OCI-LY7 (cell line): Measurements from ENCODE around the gene TMBIM1. TPM values are rescaled to one million over a fixed set of nuclear protein-coding genes. Genes with fewer than 3 reads are reported as not detected.

Experiments
- Bru-seq: library from RNA; stranded (reverse); fragments of 400-500 nt; gene quantifications from one replicate; lab custom pipeline; 2021; lab: Mats Ljungman, UMichigan
- BruChase-seq, 2 experiments: library from RNA; stranded (reverse); fragments of 400-500 nt; gene quantifications; one replicate each; lab custom pipeline; 2021; lab: Mats Ljungman, UMichigan
- BruUV-seq: library from RNA; stranded (reverse); fragments of 400-500 nt; replicated peaks from 2 replicates; lab custom pipeline; 2021; lab: Mats Ljungman, UMichigan
- CTCF ChIA-PET: fragments of 300-600 bp; sonication (Branson Sonifier 250); formaldehyde crosslinking; loops from one replicate; lab custom pipeline; 2022; ENCODE audit warnings: antibody characterized with exemption; ENCODE audit not compliant: unreplicated experiment; lab: Charles Lee
- POLR2A ChIA-PET: fragments of 300-600 bp; sonication (Branson Sonifier 250); formaldehyde crosslinking; loops from one replicate; lab custom pipeline; 2022; ENCODE audit warnings: antibody characterized with exemption; lab: Charles Lee
- DNase-seq: peaks from one replicate; pipeline ENCODE4 v3.0.0-alpha.2; 2015; ENCODE audit warnings: low spot score
- H2AFZ ChIP-seq: fragments of 200-600 bp; sonication (generic), shearing (Covaris generic); 2 replicates; pipeline ENCODE4 v1.6.1; 2014; ENCODE audit warnings: mild to moderate bottlenecking, antibody characterized with exemption, low read length, moderate library complexity
- H3K27ac ChIP-seq: fragments of 200-600 bp; sonication (generic); 2 replicates; pipeline ENCODE4 v1.5.1; 2014; ENCODE audit warnings: mixed run types, low read depth, mild to moderate bottlenecking, moderate library complexity, low read length, inconsistent platforms; ENCODE audit not compliant: poor library complexity, severe bottlenecking
- H3K36me3 ChIP-seq: fragments of 200-600 bp; sonication (generic); 2 replicates; pipeline ENCODE4 v1.6.1; 2014; ENCODE audit warnings: mild to moderate bottlenecking, antibody characterized with exemption, low read length, moderate library complexity, mixed read lengths; ENCODE audit not compliant: insufficient read depth
- H3K4me1 ChIP-seq: fragments of 200-600 bp; sonication (generic); 2 replicates; pipeline ENCODE4 v1.5.1; 2014; ENCODE audit warnings: mild to moderate bottlenecking, low read length; ENCODE audit not compliant: insufficient read depth, poor library complexity, severe bottlenecking
- H3K4me2 ChIP-seq: fragments of 200-600 bp; sonication (generic); 2 replicates; pipeline ENCODE4 v1.6.1; 2014; ENCODE audit warnings: mild to moderate bottlenecking, low read length
- H3K4me3 ChIP-seq: fragments of 200-600 bp; sonication (generic); 2 replicates; pipeline ENCODE4 v1.5.1; 2014; ENCODE audit warnings: mild to moderate bottlenecking, low read depth, low read length; ENCODE audit not compliant: poor library complexity, severe bottlenecking
- H3K79me2 ChIP-seq: fragments of 200-600 bp; sonication (generic); 2 replicates; pipeline ENCODE4 v1.6.1; 2016; ENCODE audit warnings: low read depth, mild to moderate bottlenecking, low read length, moderate library complexity, mixed read lengths; ENCODE audit not compliant: insufficient read depth
- H3K9me2 ChIP-seq: fragments of 200-600 bp; sonication (generic); 2 replicates; pipeline ENCODE4 v1.6.1; 2016; ENCODE audit warnings: mild to moderate bottlenecking, low read length, mixed read lengths; ENCODE audit not compliant: insufficient read depth
- H3K9me3 ChIP-seq: fragments of 200-600 bp; sonication (generic); 2 replicates; pipeline ENCODE4 v1.6.1; 2014; ENCODE audit warnings: mild to moderate bottlenecking, mixed run types, low read length, mixed read lengths
- H4K20me1 ChIP-seq: fragments of 200-600 bp; sonication (generic); 2 replicates; pipeline ENCODE4 v1.6.1; 2014; ENCODE audit warnings: mild to moderate bottlenecking, antibody characterized with exemption, low read length, moderate library complexity, mixed read lengths; ENCODE audit not compliant: insufficient read depth
- EZH2phosphoT487 ChIP-seq: fragments of 200-600 bp; sonication (generic); IDR thresholded peaks from 2 replicates; pipeline ENCODE4 v1.6.1; 2018; ENCODE audit warnings: low read depth, borderline replicate concordance, mild to moderate bottlenecking, mixed run types, antibody characterized with exemption, low read length, moderate library complexity, mixed read lengths
- intact Hi-C: fragments of 100-400 bp; cut with micrococcal nuclease; formaldehyde crosslinking; loops from one replicate; pipeline ENCODE4 v1.10.0; 2022; ENCODE audit not compliant: unreplicated experiment
- long read RNA-seq: library from polyadenylated mRNA; stranded (forward); transcript quantifications from one replicate; pipeline ENCODE4 v2.0.0, GENCODE V29; 2022
- total RNA-seq, 2 experiments: library from RNA; depleted of rRNA in 1 of 2; stranded (reverse); fragments of >200 nt in 1 of 2; shearing (Covaris generic) in 1 of 2; gene quantifications; 2 replicates each; pipeline ENCODE4 v1.2.3, GENCODE V29; 2014 to 2022
- TF ChIP-seq, protein P1 (sequence below): fragments of 200-600 bp; sonication (generic); conservative IDR thresholded peaks from 2 replicates; pipeline ENCODE4 v1.5.1; 2014; ENCODE audit warnings: mild to moderate bottlenecking, antibody characterized with exemption, low read length, moderate library complexity, mixed read lengths

TMBIM1 gene
- total RNA-seq (2014; rRNA removed; shearing (Covaris generic)) (18.9 and 30.3 TPM in 2 replicates), total RNA-seq (2022) (26.9 and 27.6 TPM in 2 replicates), Bru-seq, nascent RNA (percentile 59 among the genes with signal in this experiment), BruChase-seq, experiment 1, labeled RNA remaining after a 6-hour chase (percentile 57 among the genes with signal in this experiment), BruChase-seq, experiment 2, labeled RNA remaining after a 2-hour chase (percentile 66 among the genes with signal in this experiment)
- long read RNA-seq, transcript TMBIM1-201 (12 exons, 2,371 nt), result major isoform, 24 of 32 reads
- long read RNA-seq, partial matches to known transcripts, result 6 of 32 reads
- long read RNA-seq, other reads (novel, unspliced or antisense), result 2 of 32 reads

DNA sequence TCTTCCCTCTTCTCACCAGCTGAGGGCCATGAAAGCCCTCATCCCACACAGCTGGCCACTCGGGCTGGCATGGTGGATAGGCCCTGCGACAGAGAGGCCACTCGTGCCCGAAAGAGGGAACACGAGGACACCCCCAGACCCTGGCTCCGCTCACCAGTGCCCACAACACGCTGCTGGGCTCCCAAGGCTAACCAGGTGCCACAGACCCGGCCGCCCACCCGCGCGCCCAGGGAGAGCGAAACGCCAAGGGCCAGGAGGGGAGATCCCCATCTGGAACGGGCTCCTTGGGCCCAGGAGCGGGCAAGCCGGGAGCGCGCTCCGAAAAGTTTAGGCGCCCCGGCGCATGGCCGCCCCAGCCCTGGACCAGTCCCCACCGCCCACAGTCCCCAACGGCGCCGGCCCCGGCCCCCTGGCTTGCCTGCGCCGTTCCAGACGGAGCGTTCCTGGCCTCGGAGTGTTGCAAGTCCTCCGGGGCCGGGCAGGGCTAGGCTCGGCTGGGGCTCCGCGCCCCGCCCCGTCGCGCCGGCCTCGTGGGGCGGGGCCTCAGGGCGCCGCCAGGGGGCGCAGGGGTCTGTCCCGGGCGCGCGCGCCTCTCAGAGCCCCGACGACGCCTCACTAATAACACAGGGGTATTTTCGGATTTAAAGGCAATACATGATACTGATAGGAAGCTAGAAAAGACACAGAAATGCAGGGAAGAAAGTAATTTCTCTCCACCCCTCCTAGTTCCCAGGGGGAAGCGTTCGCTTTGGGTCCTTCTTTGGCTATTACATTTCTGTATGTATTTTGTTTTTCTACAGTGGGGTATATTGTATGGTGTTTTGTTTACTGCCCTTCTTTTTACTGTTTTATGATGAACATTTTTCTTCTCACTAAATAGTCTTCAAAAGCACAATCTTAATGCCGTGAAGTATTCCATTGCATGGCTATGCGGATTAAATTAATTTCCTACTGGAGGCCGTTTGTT, at the start of gene TMBIM1:
TMBIM1 (minus strand) TSS at position 456 of the 967 bp plus-strand sequence. CDS start 10,362 bp downstream, outside the sequence.
- BruUV-seq, result no TSS peak
- H3K36me3 ChIP-seq, result no peaks in the 10 kb centered on the region
- peak within 1 kb of the TSS; percentile 91 for H3K27ac ChIP-seq
- peak within 1 kb of the TSS; percentile 94 for H3K4me2 ChIP-seq
- H3K9me3 ChIP-seq, result no peaks in the 10 kb centered on the region
- H2AFZ ChIP-seq, result peak within 1 kb of the TSS; percentile 74; the same call in 1 of the 2 replicates
- intact Hi-C loops, result loop anchor here (1.0 to 5.0 kb wide), 2 partner anchors 104 to 175 kb away; no protein-coding TSS in a partner anchor
- no peak for TF ChIP-seq EZH2phosphoT487
- TF ChIP-seq, protein P1, sequence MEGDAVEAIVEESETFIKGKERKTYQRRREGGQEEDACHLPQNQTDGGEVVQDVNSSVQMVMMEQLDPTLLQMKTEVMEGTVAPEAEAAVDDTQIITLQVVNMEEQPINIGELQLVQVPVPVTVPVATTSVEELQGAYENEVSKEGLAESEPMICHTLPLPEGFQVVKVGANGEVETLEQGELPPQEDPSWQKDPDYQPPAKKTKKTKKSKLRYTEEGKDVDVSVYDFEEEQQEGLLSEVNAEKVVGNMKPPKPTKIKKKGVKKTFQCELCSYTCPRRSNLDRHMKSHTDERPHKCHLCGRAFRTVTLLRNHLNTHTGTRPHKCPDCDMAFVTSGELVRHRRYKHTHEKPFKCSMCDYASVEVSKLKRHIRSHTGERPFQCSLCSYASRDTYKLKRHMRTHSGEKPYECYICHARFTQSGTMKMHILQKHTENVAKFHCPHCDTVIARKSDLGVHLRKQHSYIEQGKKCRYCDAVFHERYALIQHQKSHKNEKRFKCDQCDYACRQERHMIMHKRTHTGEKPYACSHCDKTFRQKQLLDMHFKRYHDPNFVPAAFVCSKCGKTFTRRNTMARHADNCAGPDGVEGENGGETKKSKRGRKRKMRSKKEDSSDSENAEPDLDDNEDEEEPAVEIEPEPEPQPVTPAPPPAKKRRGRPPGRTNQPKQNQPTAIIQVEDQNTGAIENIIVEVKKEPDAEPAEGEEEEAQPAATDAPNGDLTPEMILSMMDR, result peak; percentile 93
- H3K4me3 ChIP-seq, result peak within 1 kb of the TSS; percentile 89
- peaks cover 35% of the 10 kb centered on the region for H3K79me2 ChIP-seq
- ChIA-PET POLR2A (interaction anchor here (0.5 to 2.6 kb wide), 9 partner anchors 14 to 108 kb away, joined by 3 to 24 read pairs (median 4); partner anchors contain the start of genes AAMP, CTDSP1 and PNKD), CTCF (interaction anchor here (1.0 to 3.3 kb wide), 3 partner anchors 20 to 72 kb away, joined by 5 to 17 read pairs (median 14); partner anchors contain the start of gene CATIP)
- no peaks in the 10 kb centered on the region for H3K9me2 ChIP-seq
- peak; percentile 86 for DNase-seq
- H3K4me1 ChIP-seq, result peaks cover 66% of the 10 kb centered on the region
- no peaks in the 10 kb centered on the region for H4K20me1 ChIP-seq

- intact Hi-C loops, result no loop called here
Measured at GRCh38 chr2:218341381-218341780, 49.1 kb upstream of the TMBIM1 start.

More at GRCh38 chr2:218341381-218341780, 49.1 kb upstream of the TMBIM1 start:
- Histone ChIP-seq H3K9me2 (no peaks in the 10 kb centered on the region), H4K20me1 (no peaks in the 10 kb centered on the region), H3K27ac (no peak overlapping the region), H3K4me2 (no peak overlapping the region), H3K79me2 (peaks cover 3% of the 10 kb centered on the region; the same call in 1 of the 2 replicates), H3K4me3 (no peak overlapping the region), H2AFZ (no peak overlapping the region), H3K9me3 (no peaks in the 10 kb centered on the region), H3K4me1 (peaks cover 9% of the 10 kb centered on the region), H3K36me3 (peaks cover 21% of the 10 kb centered on the region)
- CTCF ChIA-PET, result no interaction called here
- no peak for DNase-seq
- TF ChIP-seq, protein P1, result no peak
- no peak for TF ChIP-seq EZH2phosphoT487
- BruUV-seq, result no TSS peak
- POLR2A ChIA-PET, result no interaction called here
